Adrenal gland (tissue), 12 donors: ENCODE results near the gene ATP9B. TPM values are rescaled to one million over a fixed set of nuclear protein-coding genes. Genes with fewer than 3 reads are reported as not detected.

Source experiments
- DNase-seq, 7 donors: peaks; one replicate each; pipeline ENCODE4 v3.0.0-alpha.2; 2019 to 2020
- H3K27ac ChIP-seq, 5 donors: fragments of 200-600 bp; sonication (generic) in 4 of 5; 1 replicate in 3 of 5; 2 replicates in 2 of 5; pipeline versions ENCODE4 v1.5.1 to v1.8.0; 2016 to 2020; ENCODE audit warnings: mild to moderate bottlenecking in 1 of 5
- H3K27me3 ChIP-seq: fragments of 200-600 bp; 2 replicates; pipeline ENCODE4 v1.8.0; 2021
- H3K36me3 ChIP-seq, 2 donors: fragments of 200-600 bp; replicated peaks in 1 of 2; 1 replicate in 1 of 2; 2 replicates in 1 of 2; pipeline versions ENCODE4 v1.5.1 to v1.8.0; 2018 to 2022
- H3K4me1 ChIP-seq, 2 donors: fragments of 200-600 bp; replicated peaks in 1 of 2; 1 replicate in 1 of 2; 2 replicates in 1 of 2; pipeline versions ENCODE4 v1.5.1 to v1.8.0; 2018 to 2021
- H3K4me3 ChIP-seq, 4 donors: fragments of 200-600 bp; sonication (generic) in 3 of 4; one replicate each; pipeline ENCODE4 v1.5.1; 2016 to 2018
- H3K9me3 ChIP-seq, 3 donors: fragments of 200-600 bp; sonication (generic) in 1 of 3; replicated peaks in 1 of 3; 1 replicate in 2 of 3; 2 replicates in 1 of 3; pipeline versions ENCODE4 v1.5.1 to v1.8.0; 2016 to 2021
- CTCF ChIP-seq, 6 experiments: fragments of 450-650 bp in 4 of 6; fragments of 200-600 bp in 2 of 6; sonication (generic) in 1 of 6; IDR thresholded peaks; 1 replicate in 5 of 6; 2 replicates in 1 of 6; pipeline versions ENCODE4 v1.5.1 to v1.8.0; 2016 to 2021; ENCODE audit warnings: antibody characterized with exemption in 6 of 6, mild to moderate bottlenecking in 2 of 6, moderate library complexity in 1 of 6
- POLR2A ChIP-seq, 2 donors: fragments of 450-650 bp; IDR thresholded peaks; one replicate each; pipeline ENCODE4 v1.6.1; 2017; ENCODE audit warnings: antibody characterized with exemption in 2 of 2, mild to moderate bottlenecking in 2 of 2, moderate library complexity in 1 of 2
- WGBS, 4 donors: extraction: QIAGEN DNeasy Blood & Tissue Kit in 2 of 4; methylation state at CpG; one replicate each; pipeline versions ENCODE4 v1.1.5 to v1.1.7; 2013 to 2017; 5-methylcytosine and 5-hydroxymethylcytosine counted together
- intact Hi-C, 2 donors: fragments of 100-400 bp; cut with DNase I; formaldehyde crosslinking; loops; one replicate each; pipeline versions ENCODE4 v1.14.1 to v1.15.0; 2022 to 2023
- polyA plus RNA-seq, 3 donors: library from polyadenylated mRNA; stranded (reverse); fragments of 200-250 nt in 2 of 3; fragments of 350-450 nt in 1 of 3; fragmentation: Illumina TruSeq in 1 of 3; extraction: RNeasy Lipid Tissue Mini Kit (QIAGEN cat#74804) in 1 of 3; gene quantifications; one replicate each; pipeline ENCODE4 v1.2.3, GENCODE V29; 2013 to 2014
- total RNA-seq, 9 donors: library from RNA; depleted of rRNA in 4 of 9; stranded (reverse); fragments of >200 nt in 4 of 9; fragments of 120-200 nt in 1 of 9; fragmentation: NEBNext Ultra II Directional in 1 of 9; extraction: Animal tissue kit (Norgen Biotek cat#: 25700) in 1 of 9; gene quantifications; one replicate each; pipeline versions ENCODE4 v1.1.0 to v1.2.4, GENCODE V29; 2013 to 2023
- donor health status: healthy with polysubstance abuse.
- donor health status: Bipolar disorder and iron deficiency.
- donor health status: DM: yes; HTN: yes; CAD: no.
- donor health status: DM: no; HTN: no; CAD: no.
- donor health status: DM: no; HTN: no; CAD: no.
- donor health status: DM: yes; HTN: yes; CAD: no.

The ATP9B gene
- total and polyA plus RNA-seq, 12 donors, result 16.3 to 36.0 (median 27.7) TPM

GRCh38 chr18:79223431-79223830 is 154.2 kb downstream of the ATP9B start:
- intact Hi-C loops, result no loop called here
- no peaks in the 10 kb centered on the region for H3K4me1 ChIP-seq
- H3K36me3 ChIP-seq, result no peaks in the 10 kb centered on the region
- 90 to 100% (median 92%) methylated on average over 1 of the region's 1 CpG for WGBS, 4 donors
- DNase-seq, result no peak
- no peaks in the 10 kb centered on the region for H3K9me3 ChIP-seq
- no peak overlapping the region for H3K4me3 ChIP-seq
- H3K27me3 ChIP-seq, result no peaks in the 10 kb centered on the region
- TF ChIP-seq POLR2A (IDR thresholded peaks at IDR 0.05), result no peak
- no peak for TF ChIP-seq CTCF (IDR thresholded peaks at IDR 0.05)
- no peak overlapping the region for H3K27ac ChIP-seq

GRCh38 chr18:79224381-79224780 is 155.2 kb downstream of the ATP9B start:
- no peak for DNase-seq
- Histone ChIP-seq H3K27me3 (no peaks in the 10 kb centered on the region), H3K9me3 (no peaks in the 10 kb centered on the region), H3K36me3 (no peaks in the 10 kb centered on the region), H3K27ac (no peak overlapping the region), H3K4me1 (no peaks in the 10 kb centered on the region), H3K4me3 (no peak overlapping the region)
- intact Hi-C loops, result no loop called here
- TF ChIP-seq POLR2A (IDR thresholded peaks at IDR 0.05) (no peak), CTCF (IDR thresholded peaks at IDR 0.05) (no peak)
- WGBS, 4 donors, result 87 to 100% (median 91%) methylated on average over 2 to 3 of the region's 3 CpGs

- intact Hi-C loops, result no loop called here
- no peak for TF ChIP-seq POLR2A (IDR thresholded peaks at IDR 0.05)
- H3K9me3 ChIP-seq, result no peaks in the 10 kb centered on the region
- 69 to 83% (median 82%) methylated on average over 3 of the region's 3 CpGs for WGBS, 4 donors
- H3K27me3 ChIP-seq, result no peaks in the 10 kb centered on the region
- no peaks in the 10 kb centered on the region for H3K4me1 ChIP-seq
- H3K4me3 ChIP-seq, result no peak overlapping the region
- no peak for DNase-seq
- H3K36me3 ChIP-seq, result no peaks in the 10 kb centered on the region
- no peak overlapping the region for H3K27ac ChIP-seq
Observed at GRCh38 chr18:79227621-79228020, 158.4 kb downstream of the ATP9B start.

GRCh38 chr18:79229431-79229830 is 160.2 kb downstream of the ATP9B start:
- H3K27me3 ChIP-seq, result no peaks in the 10 kb centered on the region
- no peak overlapping the region for H3K27ac ChIP-seq
- H3K4me3 ChIP-seq, result no peak overlapping the region
- WGBS, 4 donors, result 95 to 98% (median 97%) methylated on average over 6 of the region's 6 CpGs
- DNase-seq, result no peak
- H3K36me3 ChIP-seq, result no peaks in the 10 kb centered on the region
- H3K4me1 ChIP-seq, result no peaks in the 10 kb centered on the region
- no peaks in the 10 kb centered on the region for H3K9me3 ChIP-seq
- intact Hi-C loops, result no loop called here
- TF ChIP-seq POLR2A (IDR thresholded peaks at IDR 0.05), result no peak
- TF ChIP-seq CTCF (IDR thresholded peaks at IDR 0.05), result no peak

- no peaks in the 10 kb centered on the region for H3K9me3 ChIP-seq
- no peak for DNase-seq
- no peaks in the 10 kb centered on the region for H3K4me1 ChIP-seq
- WGBS, 4 donors, result 95 to 98% (median 96%) methylated on average over 10 to 14 of the region's 14 CpGs
- intact Hi-C loops, result no loop called here
- TF ChIP-seq POLR2A (IDR thresholded peaks at IDR 0.05) (no peak), CTCF (IDR thresholded peaks at IDR 0.05) (no peak)
- H3K4me3 ChIP-seq, result no peak overlapping the region
- no peaks in the 10 kb centered on the region for H3K36me3 ChIP-seq
- no peaks in the 10 kb centered on the region for H3K27me3 ChIP-seq
- H3K27ac ChIP-seq, result no peak overlapping the region
Observed at GRCh38 chr18:79234438-79234837, 165.2 kb downstream of the ATP9B start.
